Measurements from ENCODE around the gene ERGIC1. TPM values are rescaled to one million over a fixed set of nuclear protein-coding genes. Genes with fewer than 3 reads are reported as not detected.

Gene ERGIC1
- total and polyA plus RNA-seq, 2 of the 8 experiments (the other 6 are each of a cell fraction or from before 2014, with no cell fraction given): 95.3 to 106 TPM

DNA sequence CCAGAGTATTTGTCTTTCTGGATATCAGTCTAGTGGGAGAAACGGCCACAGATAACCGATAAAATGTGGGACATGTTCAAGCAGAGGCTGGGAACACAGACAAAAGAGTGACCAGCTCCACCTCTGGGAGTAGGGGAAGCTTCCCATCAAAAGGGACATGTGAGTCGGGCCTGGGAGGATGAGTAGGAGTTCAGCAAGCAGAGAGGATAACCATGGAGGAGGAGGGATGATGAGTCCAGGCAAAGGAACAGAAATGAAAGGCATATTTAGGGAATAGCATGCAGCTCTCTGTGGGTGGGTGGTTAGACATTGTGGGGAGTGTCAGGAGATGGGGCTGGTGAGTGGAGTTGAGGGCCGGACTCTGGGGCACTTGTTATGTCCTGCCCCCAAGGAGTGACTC, 61.5 kb downstream of the ERGIC1 start:
- TF ChIP-seq, protein P1, sequence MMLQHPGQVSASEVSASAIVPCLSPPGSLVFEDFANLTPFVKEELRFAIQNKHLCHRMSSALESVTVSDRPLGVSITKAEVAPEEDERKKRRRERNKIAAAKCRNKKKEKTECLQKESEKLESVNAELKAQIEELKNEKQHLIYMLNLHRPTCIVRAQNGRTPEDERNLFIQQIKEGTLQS (IDR thresholded peaks at IDR 0.05; ENCODE audit: insufficient read depth, low read depth, low read length): no peak
- TF ChIP-seq KDM5A (IDR thresholded peaks at IDR 0.05; ENCODE audit: low read length) (no peak), TAF7 (optimal IDR thresholded peaks at IDR 0.05; ENCODE audit: borderline replicate concordance, low read depth, low read length) (no peak), RAD21 (IDR thresholded peaks at IDR 0.05 in 1 of 2, conservative IDR thresholded peaks at IDR 0.05 in 1 of 2; ENCODE audit: low read depth in 2 of 2, low read length in 2 of 2) (no peak)
- Histone ChIP-seq H2AK5ac (ENCODE audit: low read depth, low read length) (no peak overlapping the region), H2AFZ (ENCODE audit: low read length) (no peak overlapping the region), H3K79me2 (ENCODE audit: control insufficient read depth in 1 of 2, insufficient read depth in 2 of 2, low read length in 2 of 2) (no peaks in the 10 kb centered on the region), H3K27me3 (replicated peaks in 1 of 4; ENCODE audit: control insufficient read depth in 3 of 4, extremely low read depth in 1 of 4, insufficient read depth in 3 of 4, low read length in 3 of 4) (no peaks in the 10 kb centered on the region), H3K4ac (replicated peaks; ENCODE audit: insufficient read length, low read depth, low read length) (no peak overlapping the region), H2BK20ac (ENCODE audit: low read length) (no peak overlapping the region), H2BK15ac (ENCODE audit: low read length) (no peak overlapping the region), H3K4me1 (replicated peaks in 1 of 4; ENCODE audit: control insufficient read depth in 3 of 4, insufficient read depth in 4 of 4, low read length in 3 of 4) (no peaks in the 10 kb centered on the region; a peak in 2 of 7 replicates), H4K91ac (replicated peaks; ENCODE audit: insufficient read length, low read length) (no peak overlapping the region), H4K5ac (ENCODE audit: insufficient read length, low read depth, low read length) (no peak overlapping the region), H2BK5ac (ENCODE audit: low read depth, low read length) (no peak overlapping the region), H3K36me3 (ENCODE audit: control insufficient read depth in 2 of 4, insufficient read depth in 4 of 4, low read length in 3 of 4) (peaks cover 5 to 21% (median 11%) of the 10 kb centered on the region in 4 experiments; a peak in 5 of 8 replicates), H2BK12ac (ENCODE audit: low read depth, low read length) (no peak overlapping the region), H3K23me2 (ENCODE audit: low read depth, low read length) (no peaks in the 10 kb centered on the region), H3K23ac (ENCODE audit: insufficient read length) (no peak overlapping the region), H3K27ac (ENCODE audit: low read depth, low read length) (no peak overlapping the region), H3K4me3 (ENCODE audit: extremely low read depth in 1 of 4, insufficient read depth in 2 of 4, low read depth in 3 of 4, low read length in 4 of 4) (no peak overlapping the region), H2BK120ac (replicated peaks; ENCODE audit: low read depth, low read length) (no peak overlapping the region), H3K9ac (replicated peaks in 1 of 4; ENCODE audit: extremely low read depth in 1 of 4, low read depth in 3 of 4, low read length in 3 of 4) (no peak overlapping the region), H3K18ac (ENCODE audit: extremely low read depth, low read length) (no peak overlapping the region), H3K9me3 (ENCODE audit: insufficient read depth in 2 of 2, low read depth in 1 of 2, low read length in 1 of 2) (no peaks in the 10 kb centered on the region), H3K79me1 (ENCODE audit: low read depth, low read length) (peaks cover 3% of the 10 kb centered on the region; the same call in 1 of the 2 replicates), H4K20me1 (replicated peaks in 1 of 2; ENCODE audit: control insufficient read depth in 1 of 2, insufficient read depth in 2 of 2, low read length in 2 of 2) (no peaks in the 10 kb centered on the region), H3K14ac (ENCODE audit: insufficient read length) (no peak overlapping the region), H4K8ac (ENCODE audit: extremely low read depth, insufficient read depth, low read length) (no peak overlapping the region), H3K4me2 (ENCODE audit: insufficient read depth in 1 of 2, low read depth in 2 of 2, low read length in 2 of 2) (no peak overlapping the region), H3K56ac (replicated peaks; ENCODE audit: insufficient read length, low read depth, low read length) (no peak overlapping the region)
- DNase-seq (ENCODE audit: low read depth in 1 of 2, low spot score in 2 of 2): no peak
- CTCF ChIA-PET (ENCODE audit: partially characterized antibody): interaction anchor here (0.6 to 1.6 kb wide), 7 partner anchors 10 to 183 kb away, joined by 3 to 5 read pairs (median 4); no protein-coding TSS in a partner anchor
- 87% methylated on average over 4 of the region's 4 CpGs; no CpG with 5 or more reads in 1 of the 2 experiments for WGBS, 2 experiments (ENCODE audit: extremely low coverage in 1 of 2, insufficient coverage in 1 of 2, insufficient read length in 1 of 2, insufficient replicate concordance in 2 of 2, low coverage in 1 of 2, low lambda C conversion rate in 2 of 2, missing lambda C conversion rate in 1 of 2)
- POLR2A ChIA-PET (ENCODE audit: partially characterized antibody): interaction anchor here (1.2 to 1.3 kb wide), 2 partner anchors 9 to 123 kb away, joined by 3 to 4 read pairs; no protein-coding TSS in a partner anchor
- no peak for FAIRE-seq
